ENCODE data around the gene LRRC45. TPM values are rescaled to one million over a fixed set of nuclear protein-coding genes. Genes with fewer than 3 reads are reported as not detected.

The LRRC45 gene
- total RNA-seq, 1 experiment from 2014 or later, result 40.1 TPM

DNA sequence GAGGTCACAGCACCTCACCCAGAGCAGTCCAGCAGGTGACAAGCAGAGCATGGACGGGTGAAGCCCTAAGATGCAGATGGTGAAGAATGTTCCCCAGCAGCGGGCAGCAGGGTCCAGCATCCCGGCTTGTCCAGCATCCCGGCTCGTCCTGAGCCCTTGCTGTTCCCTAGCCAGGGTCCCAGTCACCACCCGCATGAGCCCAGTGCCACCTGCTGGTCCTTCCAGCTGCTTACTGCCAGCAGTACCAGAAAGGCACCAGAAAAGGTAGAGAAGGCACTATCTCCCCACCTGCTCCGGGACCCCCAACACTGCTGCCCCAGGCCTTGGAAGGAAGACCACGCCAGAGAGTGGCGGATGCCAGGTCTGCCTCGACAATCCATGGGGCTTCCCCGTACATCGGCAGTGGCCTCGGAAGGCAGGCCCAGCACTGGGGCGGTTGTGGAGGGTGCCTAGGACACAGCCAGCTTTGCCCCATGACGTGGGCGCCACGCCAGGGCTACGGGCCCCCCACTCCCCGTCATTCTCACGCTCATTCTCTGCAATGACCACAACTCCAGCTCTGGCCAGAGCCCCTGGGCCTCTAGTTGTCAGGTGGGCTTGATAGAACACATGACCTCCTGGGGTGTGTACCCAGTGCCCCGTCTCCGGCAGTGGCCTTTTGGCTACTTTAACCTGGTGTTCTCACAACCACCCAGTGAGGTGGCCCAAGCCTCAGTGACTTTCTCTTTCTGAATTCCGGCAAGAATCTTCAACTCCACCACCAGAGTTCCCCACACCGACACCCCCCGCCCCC, 1.8 kb upstream of the LRRC45 start:
- Histone ChIP-seq H3K27me3 (ENCODE audit: insufficient read depth, low read length) (no peaks in the 10 kb centered on the region), H3K4me2 (ENCODE audit: low read length) (peak overlapping the region; percentile 80), H3K4me1 (ENCODE audit: control insufficient read depth in 1 of 2, insufficient read depth in 2 of 2, low read length in 2 of 2) (peaks cover 29 to 47% of the 10 kb centered on the region in 2 experiments), H4K20me1 (ENCODE audit: insufficient read depth) (peaks cover 4% of the 10 kb centered on the region; the same call in 1 of the 2 replicates), H3K9ac (ENCODE audit: low read length) (peak overlapping the region; percentile 98), H3K36me3 (ENCODE audit: control insufficient read depth in 1 of 2, insufficient read depth in 2 of 2, low read length in 2 of 2) (peaks cover 0 to 10% of the 10 kb centered on the region in 2 experiments; a peak in 1 of 4 replicates), H3K27ac (ENCODE audit: low read depth, low read length) (peak overlapping the region; percentile 96), H2AFZ (ENCODE audit: low read depth, low read length, poor library complexity, severe bottlenecking) (no peak overlapping the region), H3K9me2 (ENCODE audit: insufficient read depth) (no peaks in the 10 kb centered on the region), H3K4me3 (replicated peaks in 1 of 2; ENCODE audit: low read depth in 1 of 2, low read length in 2 of 2) (peak overlapping the region; percentile 84 to 100), H3K9me3 (ENCODE audit: control insufficient read depth in 1 of 2, insufficient read depth in 1 of 2, low read depth in 1 of 2, low read length in 2 of 2) (no peaks in the 10 kb centered on the region), H3K79me2 (ENCODE audit: insufficient read depth, low read length) (peaks cover 46% of the 10 kb centered on the region)
- intact Hi-C loops (cut with micrococcal nuclease), result loop anchor here (1.0 to 5.0 kb wide), 5 partner anchors 19 to 731 kb away; partner anchors contain the start of genes PCYT2 and TBCD
- ATAC-seq (peak; percentile 13; the same call in 1 of the 2 replicates), DNase-seq (ENCODE audit: low read depth, low spot score) (peak; percentile 68)
- BruUV-seq (replicated peaks), result no TSS peak
- ChIA-PET POLR2A (interaction anchor here (0.8 to 1.9 kb wide), 4 partner anchors 48 to 152 kb away, joined by 3 to 6 read pairs (median 4); no protein-coding TSS in a partner anchor), RAD21 (ENCODE audit: low non-redundant PET in 1 of 2, low total read pairs in 2 of 2, uncharacterized antibody in 2 of 2, unreplicated experiment in 2 of 2) (interaction anchor here (0.6 to 5.3 kb wide), 6 partner anchors 18 to 79 kb away, joined by 3 to 50 read pairs (median 3); partner anchors contain the start of gene NOTUM (in 2 of the 2)), CTCF (interaction anchor here (0.9 to 5.3 kb wide), 16 partner anchors 9 to 346 kb away, joined by 3 to 151 read pairs (median 8); partner anchors contain the start of genes ARHGDIA, DCXR, MAFG and NOTUM)
- TF ChIP-seq, protein P1, sequence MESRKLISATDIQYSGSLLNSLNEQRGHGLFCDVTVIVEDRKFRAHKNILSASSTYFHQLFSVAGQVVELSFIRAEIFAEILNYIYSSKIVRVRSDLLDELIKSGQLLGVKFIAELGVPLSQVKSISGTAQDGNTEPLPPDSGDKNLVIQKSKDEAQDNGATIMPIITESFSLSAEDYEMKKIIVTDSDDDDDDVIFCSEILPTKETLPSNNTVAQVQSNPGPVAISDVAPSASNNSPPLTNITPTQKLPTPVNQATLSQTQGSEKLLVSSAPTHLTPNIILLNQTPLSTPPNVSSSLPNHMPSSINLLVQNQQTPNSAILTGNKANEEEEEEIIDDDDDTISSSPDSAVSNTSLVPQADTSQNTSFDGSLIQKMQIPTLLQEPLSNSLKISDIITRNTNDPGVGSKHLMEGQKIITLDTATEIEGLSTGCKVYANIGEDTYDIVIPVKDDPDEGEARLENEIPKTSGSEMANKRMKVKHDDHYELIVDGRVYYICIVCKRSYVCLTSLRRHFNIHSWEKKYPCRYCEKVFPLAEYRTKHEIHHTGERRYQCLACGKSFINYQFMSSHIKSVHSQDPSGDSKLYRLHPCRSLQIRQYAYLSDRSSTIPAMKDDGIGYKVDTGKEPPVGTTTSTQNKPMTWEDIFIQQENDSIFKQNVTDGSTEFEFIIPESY (IDR thresholded peaks at IDR 0.05; ENCODE audit: extremely low read depth, insufficient replicate concordance, low read length), result peak; percentile 43
- TF ChIP-seq SP1 (IDR thresholded peaks at IDR 0.05; ENCODE audit: low read depth) (no peak), POLR2AphosphoS5 (IDR thresholded peaks at IDR 0.05; ENCODE audit: low read depth, low read length) (no peak; the same call in 1 of the 2 replicates), SIN3A (IDR thresholded peaks at IDR 0.05; ENCODE audit: low read depth) (no peak), ZNF274 (IDR thresholded peaks at IDR 0.05; ENCODE audit: low read depth, low read length) (no peak), YY1 (IDR thresholded peaks at IDR 0.05; ENCODE audit: extremely low read depth, insufficient replicate concordance, low read depth, low read length) (no peak), EZH2phosphoT487 (IDR thresholded peaks at IDR 0.05; ENCODE audit: borderline replicate concordance) (no peak), EGR1 (IDR thresholded peaks at IDR 0.05; ENCODE audit: low read depth) (no peak), ELF1 (IDR thresholded peaks at IDR 0.05; ENCODE audit: borderline replicate concordance, low read depth) (no peak), TCF7L2 (IDR thresholded peaks at IDR 0.05; ENCODE audit: borderline replicate concordance, extremely low read depth, insufficient read depth, insufficient read length) (no peak), RAD21 (IDR thresholded peaks at IDR 0.05; ENCODE audit: low read depth) (peak; percentile 100), CEBPB (IDR thresholded peaks at IDR 0.05; ENCODE audit: low read depth) (no peak), CBX3 (IDR thresholded peaks at IDR 0.05; ENCODE audit: low read depth) (no peak), SRF (IDR thresholded peaks at IDR 0.05; ENCODE audit: low read depth) (no peak), EZH2 (IDR thresholded peaks at IDR 0.05) (no peak), POLR2A (IDR thresholded peaks at IDR 0.05; ENCODE audit: borderline replicate concordance, extremely low read depth, insufficient read depth, insufficient read length) (no peak)
- TF ChIP-seq, protein P2, sequence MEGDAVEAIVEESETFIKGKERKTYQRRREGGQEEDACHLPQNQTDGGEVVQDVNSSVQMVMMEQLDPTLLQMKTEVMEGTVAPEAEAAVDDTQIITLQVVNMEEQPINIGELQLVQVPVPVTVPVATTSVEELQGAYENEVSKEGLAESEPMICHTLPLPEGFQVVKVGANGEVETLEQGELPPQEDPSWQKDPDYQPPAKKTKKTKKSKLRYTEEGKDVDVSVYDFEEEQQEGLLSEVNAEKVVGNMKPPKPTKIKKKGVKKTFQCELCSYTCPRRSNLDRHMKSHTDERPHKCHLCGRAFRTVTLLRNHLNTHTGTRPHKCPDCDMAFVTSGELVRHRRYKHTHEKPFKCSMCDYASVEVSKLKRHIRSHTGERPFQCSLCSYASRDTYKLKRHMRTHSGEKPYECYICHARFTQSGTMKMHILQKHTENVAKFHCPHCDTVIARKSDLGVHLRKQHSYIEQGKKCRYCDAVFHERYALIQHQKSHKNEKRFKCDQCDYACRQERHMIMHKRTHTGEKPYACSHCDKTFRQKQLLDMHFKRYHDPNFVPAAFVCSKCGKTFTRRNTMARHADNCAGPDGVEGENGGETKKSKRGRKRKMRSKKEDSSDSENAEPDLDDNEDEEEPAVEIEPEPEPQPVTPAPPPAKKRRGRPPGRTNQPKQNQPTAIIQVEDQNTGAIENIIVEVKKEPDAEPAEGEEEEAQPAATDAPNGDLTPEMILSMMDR (IDR thresholded peaks at IDR 0.05 in 2 of 3, conservative IDR thresholded peaks at IDR 0.05 in 1 of 3; ENCODE audit: borderline replicate concordance in 1 of 3, insufficient read depth in 1 of 3, low read depth in 2 of 3, low read length in 2 of 3), result peak; percentile 92 to 99 (median 95)
- TF ChIP-seq, protein P3, sequence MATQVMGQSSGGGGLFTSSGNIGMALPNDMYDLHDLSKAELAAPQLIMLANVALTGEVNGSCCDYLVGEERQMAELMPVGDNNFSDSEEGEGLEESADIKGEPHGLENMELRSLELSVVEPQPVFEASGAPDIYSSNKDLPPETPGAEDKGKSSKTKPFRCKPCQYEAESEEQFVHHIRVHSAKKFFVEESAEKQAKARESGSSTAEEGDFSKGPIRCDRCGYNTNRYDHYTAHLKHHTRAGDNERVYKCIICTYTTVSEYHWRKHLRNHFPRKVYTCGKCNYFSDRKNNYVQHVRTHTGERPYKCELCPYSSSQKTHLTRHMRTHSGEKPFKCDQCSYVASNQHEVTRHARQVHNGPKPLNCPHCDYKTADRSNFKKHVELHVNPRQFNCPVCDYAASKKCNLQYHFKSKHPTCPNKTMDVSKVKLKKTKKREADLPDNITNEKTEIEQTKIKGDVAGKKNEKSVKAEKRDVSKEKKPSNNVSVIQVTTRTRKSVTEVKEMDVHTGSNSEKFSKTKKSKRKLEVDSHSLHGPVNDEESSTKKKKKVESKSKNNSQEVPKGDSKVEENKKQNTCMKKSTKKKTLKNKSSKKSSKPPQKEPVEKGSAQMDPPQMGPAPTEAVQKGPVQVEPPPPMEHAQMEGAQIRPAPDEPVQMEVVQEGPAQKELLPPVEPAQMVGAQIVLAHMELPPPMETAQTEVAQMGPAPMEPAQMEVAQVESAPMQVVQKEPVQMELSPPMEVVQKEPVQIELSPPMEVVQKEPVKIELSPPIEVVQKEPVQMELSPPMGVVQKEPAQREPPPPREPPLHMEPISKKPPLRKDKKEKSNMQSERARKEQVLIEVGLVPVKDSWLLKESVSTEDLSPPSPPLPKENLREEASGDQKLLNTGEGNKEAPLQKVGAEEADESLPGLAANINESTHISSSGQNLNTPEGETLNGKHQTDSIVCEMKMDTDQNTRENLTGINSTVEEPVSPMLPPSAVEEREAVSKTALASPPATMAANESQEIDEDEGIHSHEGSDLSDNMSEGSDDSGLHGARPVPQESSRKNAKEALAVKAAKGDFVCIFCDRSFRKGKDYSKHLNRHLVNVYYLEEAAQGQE (IDR thresholded peaks at IDR 0.05; ENCODE audit: low read depth), result no peak
